ENCODE data around the gene DLG5.

DLG5 gene

GRCh38 chr10:77818378-77818777 is 108.2 kb downstream of the DLG5 start:
- H3K27me3 ChIP-seq (ENCODE audit: insufficient read depth, low read length) = no peaks in the 10 kb centered on the region
- H2BK12ac ChIP-seq (ENCODE audit: low read length) = no peak overlapping the region
- no peak overlapping the region for H2AK5ac ChIP-seq (ENCODE audit: low read length)
- H3K79me1 ChIP-seq (ENCODE audit: low read length) = no peaks in the 10 kb centered on the region
- no peak overlapping the region for H3K4ac ChIP-seq (ENCODE audit: low read depth, low read length)
- no peak overlapping the region for H3K9ac ChIP-seq (ENCODE audit: low read length)
- no peak overlapping the region for H4K12ac ChIP-seq (ENCODE audit: low read depth, low read length)
- DNase-seq = no peak
- H3K4me2 ChIP-seq (ENCODE audit: low read length) = no peak overlapping the region
- H4K8ac ChIP-seq (ENCODE audit: low read depth, low read length) = no peak overlapping the region
- no peak overlapping the region for H3K23ac ChIP-seq (ENCODE audit: low read length)
- H3K14ac ChIP-seq (ENCODE audit: low read length) = no peak overlapping the region
- no peak overlapping the region for H2BK120ac ChIP-seq (ENCODE audit: insufficient read depth, low read length, poor library complexity)
- no peak overlapping the region for H3K27ac ChIP-seq (ENCODE audit: low read depth, low read length)
- H3K9me3 ChIP-seq (ENCODE audit: insufficient read depth, low read depth, low read length) = no peaks in the 10 kb centered on the region
- no peak overlapping the region for H4K91ac ChIP-seq (ENCODE audit: low read depth, low read length)
- no peak overlapping the region for H3K4me3 ChIP-seq (ENCODE audit: low read depth, low read length)
- WGBS (ENCODE audit: extremely low coverage, insufficient coverage, insufficient read length) = no CpG with 5 or more reads among the region's 4 CpGs
- H3K4me1 ChIP-seq (ENCODE audit: control insufficient read depth in 1 of 2, insufficient read depth in 2 of 2, low read length in 2 of 2) = no peaks in the 10 kb centered on the region
- H3K18ac ChIP-seq (ENCODE audit: low read length) = no peak overlapping the region
- no peak overlapping the region for H2AFZ ChIP-seq (ENCODE audit: insufficient read depth, low read length, poor library complexity)
- H3K36me3 ChIP-seq (ENCODE audit: control insufficient read depth in 1 of 2, insufficient read depth in 2 of 2, low read length in 2 of 2) = peaks cover 62 to 74% of the 10 kb centered on the region in 2 experiments
- H2BK5ac ChIP-seq (ENCODE audit: low read depth, low read length, poor library complexity) = no peak overlapping the region
- no peaks in the 10 kb centered on the region for H3K79me2 ChIP-seq (ENCODE audit: control insufficient read depth, insufficient read depth, low read length, poor library complexity)

GRCh38 chr10:77817541-77817940 is 109.0 kb downstream of the DLG5 start:
- Histone ChIP-seq H3K4me2 (ENCODE audit: low read length) (no peak overlapping the region), H3K36me3 (ENCODE audit: control insufficient read depth in 1 of 2, insufficient read depth in 2 of 2, low read length in 2 of 2) (peaks cover 70 to 83% of the 10 kb centered on the region in 2 experiments), H3K79me2 (ENCODE audit: control insufficient read depth, insufficient read depth, low read length, poor library complexity) (no peaks in the 10 kb centered on the region), H3K4me3 (ENCODE audit: low read depth, low read length) (no peak overlapping the region), H4K8ac (ENCODE audit: low read depth, low read length) (no peak overlapping the region), H3K4ac (ENCODE audit: low read depth, low read length) (no peak overlapping the region), H3K27me3 (ENCODE audit: insufficient read depth, low read length) (no peaks in the 10 kb centered on the region), H2AK5ac (ENCODE audit: low read length) (no peak overlapping the region), H3K27ac (ENCODE audit: low read depth, low read length) (no peak overlapping the region), H3K9ac (ENCODE audit: low read length) (no peak overlapping the region), H4K12ac (ENCODE audit: low read depth, low read length) (no peak overlapping the region), H2AFZ (ENCODE audit: insufficient read depth, low read length, poor library complexity) (no peak overlapping the region), H3K18ac (ENCODE audit: low read length) (no peak overlapping the region), H3K79me1 (ENCODE audit: low read length) (no peaks in the 10 kb centered on the region), H3K9me3 (ENCODE audit: insufficient read depth, low read depth, low read length) (no peaks in the 10 kb centered on the region), H3K14ac (ENCODE audit: low read length) (no peak overlapping the region), H3K23ac (ENCODE audit: low read length) (peak overlapping the region; percentile 48), H4K91ac (ENCODE audit: low read depth, low read length) (no peak overlapping the region), H2BK120ac (ENCODE audit: insufficient read depth, low read length, poor library complexity) (no peak overlapping the region), H2BK5ac (ENCODE audit: low read depth, low read length, poor library complexity) (no peak overlapping the region), H2BK12ac (ENCODE audit: low read length) (no peak overlapping the region), H3K4me1 (ENCODE audit: control insufficient read depth in 1 of 2, insufficient read depth in 2 of 2, low read length in 2 of 2) (no peaks in the 10 kb centered on the region)
- WGBS (ENCODE audit: extremely low coverage, insufficient coverage, insufficient read length) = no CpG with 5 or more reads among the region's 11 CpGs
- no peak for DNase-seq

GRCh38 chr10:77816311-77816710 is 110.2 kb downstream of the DLG5 start:
- no peak overlapping the region for H3K18ac ChIP-seq (ENCODE audit: low read length)
- no peak for DNase-seq
- no peak overlapping the region for H3K4me3 ChIP-seq (ENCODE audit: low read depth, low read length)

GRCh38 chr10:77812741-77813140 is 113.8 kb downstream of the DLG5 start:
- H4K91ac ChIP-seq (ENCODE audit: low read depth, low read length) = no peak overlapping the region
- WGBS (ENCODE audit: extremely low coverage, insufficient coverage, insufficient read length) = no CpG with 5 or more reads among the region's 6 CpGs
- H3K4ac ChIP-seq (ENCODE audit: low read depth, low read length) = no peak overlapping the region
- H4K12ac ChIP-seq (ENCODE audit: low read depth, low read length) = no peak overlapping the region
- no peaks in the 10 kb centered on the region for H3K9me3 ChIP-seq (ENCODE audit: insufficient read depth, low read depth, low read length)
- DNase-seq = no peak
- no peaks in the 10 kb centered on the region for H3K4me1 ChIP-seq (ENCODE audit: control insufficient read depth in 1 of 2, insufficient read depth in 2 of 2, low read length in 2 of 2)
- no peak overlapping the region for H3K9ac ChIP-seq (ENCODE audit: low read length)
- no peak overlapping the region for H2BK5ac ChIP-seq (ENCODE audit: low read depth, low read length, poor library complexity)
- H3K4me3 ChIP-seq (ENCODE audit: low read depth, low read length) = no peak overlapping the region
- no peaks in the 10 kb centered on the region for H3K79me1 ChIP-seq (ENCODE audit: low read length)
- no peak overlapping the region for H3K23ac ChIP-seq (ENCODE audit: low read length)
- H3K27ac ChIP-seq (ENCODE audit: low read depth, low read length) = no peak overlapping the region
- H3K27me3 ChIP-seq (ENCODE audit: insufficient read depth, low read length) = no peaks in the 10 kb centered on the region
- no peak overlapping the region for H4K8ac ChIP-seq (ENCODE audit: low read depth, low read length)
- no peak overlapping the region for H2BK120ac ChIP-seq (ENCODE audit: insufficient read depth, low read length, poor library complexity)
- no peak overlapping the region for H2AFZ ChIP-seq (ENCODE audit: insufficient read depth, low read length, poor library complexity)
- no peak overlapping the region for H2BK12ac ChIP-seq (ENCODE audit: low read length)
- peaks cover 77 to 87% of the 10 kb centered on the region in 2 experiments for H3K36me3 ChIP-seq (ENCODE audit: control insufficient read depth in 1 of 2, insufficient read depth in 2 of 2, low read length in 2 of 2)
- H3K18ac ChIP-seq (ENCODE audit: low read length) = no peak overlapping the region
- H3K14ac ChIP-seq (ENCODE audit: low read length) = no peak overlapping the region
- no peaks in the 10 kb centered on the region for H3K79me2 ChIP-seq (ENCODE audit: control insufficient read depth, insufficient read depth, low read length, poor library complexity)
- no peak overlapping the region for H2AK5ac ChIP-seq (ENCODE audit: low read length)
- no peak overlapping the region for H3K4me2 ChIP-seq (ENCODE audit: low read length)

More at GRCh38 chr10:77816311-77816710, 110.2 kb downstream of the DLG5 start:
- Histone ChIP-seq H2AFZ (ENCODE audit: insufficient read depth, low read length, poor library complexity) (no peak overlapping the region), H3K9me3 (ENCODE audit: insufficient read depth, low read depth, low read length) (no peaks in the 10 kb centered on the region), H3K79me1 (ENCODE audit: low read length) (no peaks in the 10 kb centered on the region), H4K8ac (ENCODE audit: low read depth, low read length) (no peak overlapping the region), H2BK5ac (ENCODE audit: low read depth, low read length, poor library complexity) (no peak overlapping the region), H3K27ac (ENCODE audit: low read depth, low read length) (no peak overlapping the region), H3K36me3 (ENCODE audit: control insufficient read depth in 1 of 2, insufficient read depth in 2 of 2, low read length in 2 of 2) (peaks cover 74 to 87% of the 10 kb centered on the region in 2 experiments), H3K4me1 (ENCODE audit: control insufficient read depth in 1 of 2, insufficient read depth in 2 of 2, low read length in 2 of 2) (no peaks in the 10 kb centered on the region), H3K14ac (ENCODE audit: low read length) (no peak overlapping the region), H3K9ac (ENCODE audit: low read length) (no peak overlapping the region), H4K12ac (ENCODE audit: low read depth, low read length) (no peak overlapping the region), H2BK12ac (ENCODE audit: low read length) (no peak overlapping the region), H2BK120ac (ENCODE audit: insufficient read depth, low read length, poor library complexity) (no peak overlapping the region), H3K4me2 (ENCODE audit: low read length) (no peak overlapping the region), H3K27me3 (ENCODE audit: insufficient read depth, low read length) (no peaks in the 10 kb centered on the region), H3K79me2 (ENCODE audit: control insufficient read depth, insufficient read depth, low read length, poor library complexity) (no peaks in the 10 kb centered on the region), H4K91ac (ENCODE audit: low read depth, low read length) (no peak overlapping the region), H3K23ac (ENCODE audit: low read length) (no peak overlapping the region), H2AK5ac (ENCODE audit: low read length) (no peak overlapping the region), H3K4ac (ENCODE audit: low read depth, low read length) (no peak overlapping the region)
- no CpG with 5 or more reads among the region's 11 CpGs for WGBS (ENCODE audit: extremely low coverage, insufficient coverage, insufficient read length)
